ENCODE data around the gene UGT1A9.
"Not testable (repeated sequence)": the region's sequence is repeated elsewhere in the genome, so short reads cannot be mapped to it uniquely, and the experiment has no call there.

Gene UGT1A9

DNA sequence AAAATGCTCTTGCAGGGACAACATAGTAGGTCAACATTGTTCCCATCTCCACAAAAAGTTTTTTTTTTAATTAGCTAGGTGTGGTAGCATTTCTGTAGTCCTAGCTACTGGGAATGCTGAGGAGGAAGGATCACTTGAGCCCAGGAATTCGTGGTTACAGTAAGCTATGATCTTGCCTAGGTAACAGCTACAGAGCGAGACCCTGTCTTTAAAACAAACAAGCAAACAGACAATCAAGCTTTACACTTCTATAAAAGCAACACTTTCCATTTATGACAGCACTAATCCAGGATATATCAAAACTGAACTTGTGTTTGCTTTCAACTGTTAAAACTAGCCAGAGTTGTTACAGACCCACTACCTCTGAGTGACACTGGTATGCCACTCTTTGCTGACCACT, 69.2 kb downstream of the UGT1A9 start:
- no peak for DNase-seq (ENCODE audit: low read depth)
- TF ChIP-seq, protein P1, sequence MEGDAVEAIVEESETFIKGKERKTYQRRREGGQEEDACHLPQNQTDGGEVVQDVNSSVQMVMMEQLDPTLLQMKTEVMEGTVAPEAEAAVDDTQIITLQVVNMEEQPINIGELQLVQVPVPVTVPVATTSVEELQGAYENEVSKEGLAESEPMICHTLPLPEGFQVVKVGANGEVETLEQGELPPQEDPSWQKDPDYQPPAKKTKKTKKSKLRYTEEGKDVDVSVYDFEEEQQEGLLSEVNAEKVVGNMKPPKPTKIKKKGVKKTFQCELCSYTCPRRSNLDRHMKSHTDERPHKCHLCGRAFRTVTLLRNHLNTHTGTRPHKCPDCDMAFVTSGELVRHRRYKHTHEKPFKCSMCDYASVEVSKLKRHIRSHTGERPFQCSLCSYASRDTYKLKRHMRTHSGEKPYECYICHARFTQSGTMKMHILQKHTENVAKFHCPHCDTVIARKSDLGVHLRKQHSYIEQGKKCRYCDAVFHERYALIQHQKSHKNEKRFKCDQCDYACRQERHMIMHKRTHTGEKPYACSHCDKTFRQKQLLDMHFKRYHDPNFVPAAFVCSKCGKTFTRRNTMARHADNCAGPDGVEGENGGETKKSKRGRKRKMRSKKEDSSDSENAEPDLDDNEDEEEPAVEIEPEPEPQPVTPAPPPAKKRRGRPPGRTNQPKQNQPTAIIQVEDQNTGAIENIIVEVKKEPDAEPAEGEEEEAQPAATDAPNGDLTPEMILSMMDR (conservative IDR thresholded peaks at IDR 0.05; ENCODE audit: low read depth, low read length), result no peak
- H3K4me3 ChIP-seq (ENCODE audit: low read depth, low read length), result no peak overlapping the region

DNA sequence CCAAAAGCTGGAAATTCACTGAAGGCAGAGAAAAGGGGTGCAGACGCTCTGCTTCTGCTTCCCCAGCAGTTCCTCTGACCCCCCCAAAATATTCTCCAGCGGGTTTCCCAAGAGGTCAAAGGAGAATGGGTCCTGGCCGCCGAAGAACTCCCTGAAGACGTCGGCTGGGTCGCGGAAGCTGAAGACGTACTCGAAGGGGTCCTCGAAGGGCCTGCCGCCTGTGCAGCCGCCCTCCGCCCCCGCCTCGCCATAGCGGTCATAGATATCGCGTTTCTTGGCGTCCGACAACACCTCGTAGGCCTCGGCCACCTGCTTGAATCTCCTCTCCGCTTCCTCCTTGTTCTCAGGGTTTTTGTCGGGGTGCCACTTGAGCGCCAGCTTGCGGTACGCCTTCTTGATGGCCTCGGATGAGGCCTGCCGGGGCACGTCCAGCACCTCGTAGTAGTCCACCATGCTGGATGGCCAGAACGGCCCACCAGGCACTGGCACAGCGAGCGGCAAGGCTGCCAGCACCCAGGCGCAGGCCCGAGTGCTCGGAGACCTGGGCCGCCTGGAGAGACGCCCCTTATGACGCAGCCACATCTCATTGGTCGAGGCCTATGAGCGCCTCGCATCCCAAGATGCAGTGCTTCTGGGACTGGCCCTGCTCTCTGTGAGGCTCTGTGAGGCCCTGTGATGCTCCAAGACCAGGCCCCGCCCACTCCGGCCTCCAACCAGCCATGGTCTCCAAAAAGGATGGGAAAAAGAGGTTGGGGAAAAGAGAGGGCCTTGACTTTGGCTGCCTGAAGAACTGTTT, 72.0 kb downstream of the UGT1A9 start:
- H3K4me3 ChIP-seq (ENCODE audit: low read depth, low read length), result no peak overlapping the region
- no peak for DNase-seq (ENCODE audit: low read depth)
- TF ChIP-seq, protein P1 (conservative IDR thresholded peaks at IDR 0.05; ENCODE audit: low read depth, low read length), result no peak

DNA sequence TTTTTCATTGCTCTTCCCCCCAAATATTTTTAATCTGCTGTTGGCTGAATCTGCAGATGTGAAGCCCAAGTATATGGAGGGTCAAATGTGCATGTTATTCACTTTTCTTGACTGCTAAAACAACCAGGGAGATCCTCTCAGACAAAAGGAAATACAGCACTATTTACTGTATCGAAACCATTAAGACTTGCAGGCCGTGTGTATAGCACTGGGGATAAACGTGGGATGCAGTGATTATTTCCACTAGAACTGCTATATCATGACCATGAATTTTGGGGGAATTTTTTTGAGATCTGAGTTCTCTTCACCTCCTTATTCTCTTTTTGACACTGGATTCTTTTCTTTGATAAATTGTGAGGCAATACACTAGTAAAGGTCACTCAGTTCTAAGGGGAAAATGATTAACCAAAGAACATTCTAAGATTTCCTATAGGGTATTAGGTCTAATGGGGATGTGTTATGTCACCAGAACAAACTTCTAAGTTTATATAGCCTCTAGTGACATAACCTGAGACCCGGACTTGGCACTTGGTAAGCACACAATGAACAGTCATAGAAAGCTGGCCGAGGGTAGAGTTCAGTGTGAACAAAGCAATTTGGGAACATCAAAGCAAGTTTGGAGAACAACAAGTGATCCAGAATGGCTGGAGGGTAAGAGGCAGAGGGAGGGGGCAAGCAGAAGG, 73.5 kb downstream of the UGT1A9 start:
- TF ChIP-seq, protein P1 (conservative IDR thresholded peaks at IDR 0.05; ENCODE audit: low read depth, low read length), result no peak
- H3K4me3 ChIP-seq (ENCODE audit: low read depth, low read length), result no peak overlapping the region
- DNase-seq (ENCODE audit: low read depth), result no peak

DNA sequence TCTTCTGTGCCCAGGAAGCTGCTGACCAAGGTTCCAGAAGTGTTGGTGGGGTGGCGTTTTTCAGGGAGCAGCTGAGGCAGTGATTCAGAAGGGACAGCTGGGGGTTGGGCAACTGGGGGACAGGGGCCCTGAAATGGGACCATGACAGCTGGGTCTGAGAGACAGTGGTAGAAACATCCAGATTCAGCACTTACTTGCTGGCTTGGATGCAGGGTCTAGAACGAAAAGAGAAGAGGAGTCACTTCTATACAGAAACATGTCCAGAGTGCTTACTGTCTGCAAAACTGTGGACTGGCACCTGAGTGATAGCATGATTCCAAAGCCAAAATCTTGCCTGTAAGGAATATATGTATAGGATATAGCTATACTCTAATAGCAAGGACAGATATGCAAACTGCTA, 74.1 kb downstream of the UGT1A9 start:
- DNase-seq (ENCODE audit: low read depth); H3K4me3 ChIP-seq (ENCODE audit: low read depth, low read length): not testable (repeated sequence)

DNA sequence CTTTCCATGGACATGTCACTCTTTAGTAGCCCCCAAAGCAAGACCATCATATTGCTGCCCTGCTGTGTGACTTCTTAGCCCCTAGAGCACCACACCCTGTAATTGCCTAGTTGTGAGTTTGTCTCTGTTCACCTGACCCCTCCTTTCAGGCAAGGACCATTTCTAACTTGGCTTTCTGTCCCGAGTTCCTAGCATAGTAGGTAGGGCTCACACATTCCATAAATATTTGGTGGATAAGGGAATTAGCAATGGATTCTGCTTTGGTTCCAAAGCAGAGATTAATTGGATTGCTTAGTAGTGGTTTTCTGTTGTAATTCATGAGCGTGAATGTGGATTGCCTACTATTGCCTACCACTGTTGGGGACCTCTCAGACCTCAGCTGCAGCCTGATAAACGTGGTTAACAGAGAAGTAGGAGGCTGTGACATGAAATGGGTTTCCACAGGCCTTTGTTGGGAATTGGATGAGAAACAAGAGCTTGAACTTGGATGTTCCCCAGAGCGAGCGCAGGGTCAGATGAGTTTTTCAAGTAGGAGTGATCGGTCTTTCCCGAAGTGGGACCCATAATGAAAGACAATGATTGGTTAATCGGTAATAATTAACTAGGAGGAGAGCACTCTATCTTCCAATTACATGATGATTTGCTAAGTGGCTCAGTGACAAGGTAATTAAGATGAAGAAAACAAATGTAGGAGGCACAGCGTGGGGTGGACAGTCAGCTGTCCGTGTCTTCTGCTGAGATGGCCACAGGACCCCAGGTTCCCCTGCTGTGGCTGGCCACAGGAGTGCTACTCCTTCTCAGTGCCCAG, 75.0 kb downstream of the UGT1A9 start:
- no peak for DNase-seq (ENCODE audit: low read depth)
- TF ChIP-seq, protein P1 (conservative IDR thresholded peaks at IDR 0.05; ENCODE audit: low read depth, low read length), result no peak
- H3K4me3 ChIP-seq (ENCODE audit: low read depth, low read length), result no peak overlapping the region

DNA sequence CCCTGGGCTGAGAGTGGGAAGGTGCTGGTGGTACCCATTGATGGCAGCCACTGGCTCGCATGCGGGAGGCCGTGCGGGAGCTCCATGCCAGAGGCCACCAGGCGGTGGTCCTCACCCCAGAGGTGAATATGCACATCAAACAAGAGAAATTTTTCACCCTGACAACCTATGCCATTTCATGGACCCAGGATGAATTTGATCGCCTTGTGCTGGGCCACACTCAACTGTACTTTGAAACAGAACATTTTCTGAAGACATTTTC, 75.5 kb downstream of the UGT1A9 start:
- TF ChIP-seq, protein P1 (conservative IDR thresholded peaks at IDR 0.05; ENCODE audit: low read depth, low read length), result no peak
- DNase-seq (ENCODE audit: low read depth), result no peak
- no peak overlapping the region for H3K4me3 ChIP-seq (ENCODE audit: low read depth, low read length)

DNA sequence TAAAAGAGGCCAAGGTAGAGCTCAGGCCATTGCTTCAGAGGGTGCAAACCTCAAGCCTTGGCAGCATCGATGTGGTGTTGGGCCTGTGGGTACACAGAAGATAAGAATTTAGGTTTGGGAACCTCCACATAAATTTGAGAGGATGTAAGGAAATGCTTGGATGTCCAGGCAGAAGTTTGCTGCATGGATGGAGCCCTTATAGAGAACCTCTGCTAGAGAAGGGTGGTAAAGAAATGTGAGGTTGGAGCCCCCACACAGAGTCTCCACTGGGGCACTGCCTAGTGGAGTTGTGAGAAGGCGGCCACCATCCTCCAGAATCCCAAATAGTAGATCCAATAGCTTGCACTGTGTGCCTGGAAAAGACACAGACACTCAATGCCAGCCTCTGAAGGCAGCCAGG, 79.0 kb downstream of the UGT1A9 start:
- not testable (repeated sequence) for DNase-seq (ENCODE audit: low read depth); H3K4me3 ChIP-seq (ENCODE audit: low read depth, low read length)

DNA sequence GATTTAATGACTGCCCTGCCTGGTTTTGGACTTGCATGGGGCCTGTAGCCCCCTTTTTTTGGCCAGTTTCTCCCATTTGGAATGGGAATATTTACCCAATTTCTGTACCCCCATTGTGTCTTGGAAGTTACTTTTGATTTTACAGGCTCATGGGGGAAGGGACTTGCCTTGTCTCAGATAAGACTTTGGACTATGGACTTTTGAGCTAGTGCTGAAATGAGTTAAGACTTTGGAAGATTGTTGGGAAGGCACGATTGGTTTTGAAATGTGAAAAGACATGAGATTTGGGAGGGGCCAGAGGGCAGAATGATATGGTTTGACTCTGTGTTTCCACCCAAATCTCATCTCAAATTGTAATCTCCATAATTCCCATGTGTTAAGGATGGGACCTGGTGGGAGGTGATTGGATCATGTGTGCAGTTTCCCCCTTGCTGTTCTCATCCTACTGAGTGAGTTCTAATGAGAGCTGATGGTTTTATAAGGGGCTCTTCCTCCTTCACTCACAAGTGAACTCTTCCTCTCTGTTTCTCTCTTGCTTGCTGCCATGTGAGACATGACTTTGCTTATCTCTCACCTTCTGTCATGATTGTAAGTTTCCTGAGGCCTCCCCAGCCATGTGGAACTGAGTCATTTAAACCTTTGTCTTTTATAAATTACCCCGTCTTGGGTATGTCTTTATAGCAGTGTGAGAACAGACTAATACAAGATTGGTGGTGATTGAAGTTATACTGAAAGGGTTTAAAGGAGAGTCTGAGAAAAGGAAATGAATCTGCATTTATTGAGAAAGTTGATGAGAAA, 79.7 kb downstream of the UGT1A9 start:
- not testable (repeated sequence) for H3K4me3 ChIP-seq (ENCODE audit: low read depth, low read length); DNase-seq (ENCODE audit: low read depth)
